IMR-90 (cell line): ENCODE measurements around the gene AGFG1. TPM values are rescaled to one million over a fixed set of nuclear protein-coding genes. Genes with fewer than 3 reads are reported as not detected.
A peak's percentile ranks its signal among the peaks of the same experiment; 100 is the strongest.

Source experiments
- ATAC-seq: fragments of 200-7000 bp; cut with Tn5 transposase; 2 replicates; pipeline ENCODE4 v1.9.1; 2020; ENCODE audit warnings: low read depth, mild to moderate bottlenecking, moderate library complexity
- BruUV-seq: library from RNA; stranded (reverse); fragments of 400-500 nt; replicated peaks from 2 replicates; lab custom pipeline; 2021; lab: Mats Ljungman, UMichigan
- CTCF ChIA-PET: fragments of 300-600 bp; formaldehyde crosslinking; extraction: SDS; loops from one replicate; lab custom pipeline; 2021; ENCODE audit warnings: antibody characterized with exemption; lab: Yijun Ruan, JAX
- POLR2A ChIA-PET: fragments of 300-600 bp; sonication (Branson Sonifier 250); formaldehyde crosslinking; loops from one replicate; lab custom pipeline; 2022; ENCODE audit warnings: antibody characterized with exemption; ENCODE audit not compliant: unreplicated experiment; lab: Charles Lee
- DNase-seq: peaks from one replicate; pipeline ENCODE4 v3.0.0; 2013
- H2AFZ ChIP-seq: replicated peaks from 2 replicates; pipeline ENCODE3; 2013; ENCODE audit warnings: low read length, mild to moderate bottlenecking; ENCODE audit not compliant: poor library complexity
- H2AK5ac ChIP-seq: 2 replicates; pipeline ENCODE4 v1.6.1; 2013; ENCODE audit warnings: low read depth, low read length, inconsistent platforms
- H2AK9ac ChIP-seq: replicated peaks from 2 replicates; pipeline ENCODE3; 2013; ENCODE audit warnings: mild to moderate bottlenecking, low read depth, low read length, moderate library complexity; ENCODE audit not compliant: poor library complexity
- H2BK120ac ChIP-seq: 2 replicates; pipeline ENCODE4 v1.6.1; 2013; ENCODE audit warnings: low read depth, low read length, inconsistent platforms
- H2BK15ac ChIP-seq: 3 replicates; pipeline ENCODE4 v1.6.1; 2013; ENCODE audit warnings: low read depth, low read length, inconsistent platforms
- H2BK20ac ChIP-seq: 2 replicates; pipeline ENCODE4 v1.6.1; 2013; ENCODE audit warnings: low read depth, mild to moderate bottlenecking, inconsistent platforms, low read length, moderate library complexity
- H2BK5ac ChIP-seq: 2 replicates; pipeline ENCODE4 v1.6.1; 2013; ENCODE audit warnings: mild to moderate bottlenecking, low read depth, low read length, inconsistent platforms; ENCODE audit not compliant: poor library complexity, severe bottlenecking
- H3K14ac ChIP-seq: replicated peaks from 2 replicates; pipeline ENCODE4 v1.6.1; 2013; ENCODE audit warnings: low read depth, low read length, inconsistent platforms
- H3K18ac ChIP-seq: 2 replicates; pipeline ENCODE4 v1.6.1; 2013; ENCODE audit warnings: low read depth, low read length, control low read depth
- H3K23ac ChIP-seq: 2 replicates; pipeline ENCODE4 v1.6.1; 2013; ENCODE audit warnings: low read depth, low read length, inconsistent platforms
- H3K27ac ChIP-seq: 2 replicates; pipeline ENCODE4 v1.5.1; 2013; ENCODE audit warnings: mild to moderate bottlenecking, control low read depth, low read length; ENCODE audit not compliant: insufficient read depth
- H3K27me3 ChIP-seq: 2 replicates; pipeline ENCODE4 v1.6.1; 2013; ENCODE audit warnings: low read length; ENCODE audit not compliant: control insufficient read depth, insufficient read depth
- H3K36me3 ChIP-seq: 2 replicates; pipeline ENCODE4 v1.6.1; 2013; ENCODE audit warnings: low read length, mixed read lengths; ENCODE audit not compliant: control insufficient read depth, insufficient read depth
- H3K4ac ChIP-seq: 2 replicates; pipeline ENCODE4 v1.6.1; 2013; ENCODE audit warnings: low read depth, low read length, inconsistent platforms
- H3K4me1 ChIP-seq: 2 replicates; pipeline ENCODE4 v1.6.1; 2013; ENCODE audit warnings: low read length, mixed read lengths; ENCODE audit not compliant: control insufficient read depth, insufficient read depth
- H3K4me2 ChIP-seq: 2 replicates; pipeline ENCODE4 v1.6.1; 2013; ENCODE audit warnings: low read depth, mild to moderate bottlenecking, control low read depth, low read length, moderate library complexity
- H3K4me3 ChIP-seq: 2 replicates; pipeline ENCODE4 v1.5.1; 2013; ENCODE audit warnings: low read depth, mild to moderate bottlenecking, control low read depth, low read length, moderate library complexity; ENCODE audit not compliant: insufficient read depth
- H3K56ac ChIP-seq: 2 replicates; pipeline ENCODE4 v1.6.1; 2013; ENCODE audit warnings: low read length, inconsistent platforms; ENCODE audit not compliant: insufficient read depth; ENCODE audit errors: extremely low read depth
- H3K79me1 ChIP-seq, 2 experiments: 2 replicates each; pipeline ENCODE4 v1.6.1; 2013; ENCODE audit warnings: low read length in 2 of 2, inconsistent platforms in 1 of 2, low read depth in 1 of 2
- H3K9ac ChIP-seq: 2 replicates; pipeline ENCODE4 v1.6.1; 2013; ENCODE audit warnings: low read depth, low read length, control low read depth
- H3K9me1 ChIP-seq: 2 replicates; pipeline ENCODE4 v1.6.1; 2013; ENCODE audit warnings: low read length, inconsistent platforms; ENCODE audit not compliant: insufficient read depth
- H3K9me3 ChIP-seq: 2 replicates; pipeline ENCODE4 v1.6.1; 2013; ENCODE audit warnings: low read length; ENCODE audit not compliant: control insufficient read depth, insufficient read depth
- H4K20me1 ChIP-seq: 2 replicates; pipeline ENCODE4 v1.6.1; 2013; ENCODE audit warnings: low read length, inconsistent platforms; ENCODE audit not compliant: insufficient read depth
- H4K5ac ChIP-seq: 2 replicates; pipeline ENCODE4 v1.6.1; 2013; ENCODE audit warnings: mild to moderate bottlenecking, low read depth, low read length, control low read depth
- H4K8ac ChIP-seq, 2 experiments: 2 replicates each; pipeline ENCODE4 v1.6.1; 2013; ENCODE audit warnings: low read depth in 2 of 2, low read length in 2 of 2, control low read depth in 1 of 2, inconsistent platforms in 1 of 2
- H4K91ac ChIP-seq: 2 replicates; pipeline ENCODE4 v1.6.1; 2013; ENCODE audit warnings: low read depth, low read length, inconsistent platforms; ENCODE audit not compliant: insufficient read depth
- CHD1 ChIP-seq: IDR thresholded peaks from 2 replicates; pipeline ENCODE4 v1.6.1; 2012; ENCODE audit warnings: low read depth, low read length, improper control_type of control experiment
- FOS ChIP-seq: fragments of 150-350 bp; IDR thresholded peaks from 2 replicates; pipeline ENCODE4 v1.6.1; 2016; ENCODE audit warnings: low read depth, low read length
- MAFK ChIP-seq: IDR thresholded peaks from 2 replicates; pipeline ENCODE4 v1.6.1; 2012; ENCODE audit warnings: low read depth, low read length, improper control_type of control experiment
- RFX5 ChIP-seq: IDR thresholded peaks from 2 replicates; pipeline ENCODE4 v1.8.0; 2012; ENCODE audit warnings: low read depth, mild to moderate bottlenecking, low read length, moderate library complexity
- WGBS, 2 experiments: methylation state at CpG; one replicate each; pipeline versions ENCODE4 v1.1.5 to v1.1.7; 2013; ENCODE audit warnings: missing lambda C conversion rate in 2 of 2; ENCODE audit not compliant: insufficient read length in 1 of 2; ENCODE audit errors: extremely low coverage in 2 of 2; 5-methylcytosine and 5-hydroxymethylcytosine counted together
- dilution Hi-C: fragments of 300-500 bp; cut with HindIII; formaldehyde crosslinking; loops from one replicate; pipeline ENCODE4 v1.14.3; 2018; ENCODE audit warnings: low sequenced_read_pairs; ENCODE audit not compliant: unreplicated experiment
- in situ Hi-C: fragments of 300-500 bp; cut with MboI; formaldehyde crosslinking; loops from 3 replicates; pipeline ENCODE4 v1.14.3; 2019; ENCODE audit warnings: low sequenced_read_pairs, inconsistent platforms, mixed read lengths
- intact Hi-C: fragments of 100-400 bp; cut with micrococcal nuclease; formaldehyde crosslinking; loops from 2 replicates; pipeline ENCODE4 v1.10.0; 2022
- polyA plus RNA-seq, 3 experiments: library from polyadenylated mRNA; depleted of rRNA; stranded (reverse); fragments of >200 nt; gene quantifications; 2 replicates each; pipeline ENCODE4 v1.2.3, GENCODE V29; 2012; ENCODE audit warnings: low replicate concordance in 1 of 3
- total RNA-seq: library from RNA; depleted of rRNA; stranded (reverse); fragments of >200 nt; gene quantifications from 2 replicates; pipeline ENCODE4 v1.2.3, GENCODE V29; 2012
- TF ChIP-seq, protein P1 (sequence below): fragments of 150-350 bp; IDR thresholded peaks from 2 replicates; pipeline ENCODE4 v1.6.1; 2016; ENCODE audit warnings: low read depth, mild to moderate bottlenecking, low read length, moderate library complexity, borderline replicate concordance

AGFG1 gene
- total and polyA plus RNA-seq, 2 of the 4 experiments (the other 2 are of a cell fraction) = 58.4 to 126 TPM

- Histone ChIP-seq H4K8ac (0 out of 4 replicates have a peak overlapping the region, but pooled peaks of 1 of the 2 experiments have one; percentile 9), H2AK5ac (peak overlapping the region; percentile 56; the same call in 1 of the 2 replicates), H2AFZ (no peak overlapping the region), H3K79me1 (no peaks in the 10 kb centered on the region; a peak in 1 of 4 replicates), H3K18ac (no peak overlapping the region), H3K27ac (no peak overlapping the region), H4K20me1 (no peaks in the 10 kb centered on the region; the same call in 1 of the 2 replicates), H3K23ac (no peak overlapping the region), H3K4me1 (peaks cover 17% of the 10 kb centered on the region), H3K9me1 (0 out of 2 replicates have a peak, but pooled peaks cover 7% of the 10 kb centered on the region), H3K9me3 (no peaks in the 10 kb centered on the region), H3K4me3 (no peak overlapping the region), H2BK120ac (peak overlapping the region; percentile 11; the same call in 1 of the 2 replicates), H4K91ac (peak overlapping the region; percentile 39), H2BK5ac (no peak overlapping the region), H3K27me3 (no peaks in the 10 kb centered on the region), H3K56ac (no peak overlapping the region), H2BK15ac (no peak overlapping the region), H3K9ac (no peak overlapping the region), H3K14ac (no peak overlapping the region), H2AK9ac (no peak overlapping the region), H3K4me2 (no peak overlapping the region), H3K4ac (0 out of 2 replicates have a peak overlapping the region, but pooled peaks have one; percentile 22), H2BK20ac (no peak overlapping the region; the same call in 1 of the 2 replicates), H4K5ac (peak overlapping the region; percentile 42; the same call in 1 of the 2 replicates), H3K36me3 (no peaks in the 10 kb centered on the region)
- WGBS, 2 experiments = no CpG with 5 or more reads among the region's 7 CpGs
- in situ Hi-C loops = no loop called here
- no peak for ATAC-seq
- TF ChIP-seq, protein P1, sequence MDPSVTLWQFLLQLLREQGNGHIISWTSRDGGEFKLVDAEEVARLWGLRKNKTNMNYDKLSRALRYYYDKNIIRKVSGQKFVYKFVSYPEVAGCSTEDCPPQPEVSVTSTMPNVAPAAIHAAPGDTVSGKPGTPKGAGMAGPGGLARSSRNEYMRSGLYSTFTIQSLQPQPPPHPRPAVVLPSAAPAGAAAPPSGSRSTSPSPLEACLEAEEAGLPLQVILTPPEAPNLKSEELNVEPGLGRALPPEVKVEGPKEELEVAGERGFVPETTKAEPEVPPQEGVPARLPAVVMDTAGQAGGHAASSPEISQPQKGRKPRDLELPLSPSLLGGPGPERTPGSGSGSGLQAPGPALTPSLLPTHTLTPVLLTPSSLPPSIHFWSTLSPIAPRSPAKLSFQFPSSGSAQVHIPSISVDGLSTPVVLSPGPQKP = no peak
- TF ChIP-seq CHD1 (no peak), RFX5 (no peak), MAFK (no peak), FOS (no peak)
- ChIA-PET CTCF (no interaction called here), POLR2A (no interaction called here)
- no peak for DNase-seq
- intact Hi-C loops = no loop called here
- dilution Hi-C loops = no loop called here
- BruUV-seq = no TSS peak
These were observed 7.1 kb upstream of the AGFG1 start for GRCh38 chr2:227464851-227465250.
